ENCODE measurements around the gene C5orf34.
"Not testable (repeated sequence)": the region's sequence is repeated elsewhere in the genome, so short reads cannot be mapped to it uniquely, and the experiment has no call there.

C5orf34 gene

DNA sequence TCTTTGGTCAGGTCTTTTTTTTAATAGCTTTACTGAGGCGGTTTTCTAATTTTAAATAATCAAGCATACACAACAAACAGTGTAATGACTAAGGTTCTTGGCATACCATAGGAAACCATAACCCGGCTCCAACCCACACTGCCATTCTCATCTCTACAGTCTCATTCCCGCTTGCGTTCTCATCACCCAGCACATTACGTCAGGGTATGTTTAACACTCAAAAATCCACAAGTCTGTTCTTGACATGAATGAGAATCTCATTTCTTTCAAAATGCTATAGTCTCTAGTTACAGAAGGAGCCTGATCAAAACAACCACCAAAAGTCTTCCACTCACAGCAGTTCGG is 505 bp downstream of the C5orf34 start:
- no peak for DNase-seq

DNA sequence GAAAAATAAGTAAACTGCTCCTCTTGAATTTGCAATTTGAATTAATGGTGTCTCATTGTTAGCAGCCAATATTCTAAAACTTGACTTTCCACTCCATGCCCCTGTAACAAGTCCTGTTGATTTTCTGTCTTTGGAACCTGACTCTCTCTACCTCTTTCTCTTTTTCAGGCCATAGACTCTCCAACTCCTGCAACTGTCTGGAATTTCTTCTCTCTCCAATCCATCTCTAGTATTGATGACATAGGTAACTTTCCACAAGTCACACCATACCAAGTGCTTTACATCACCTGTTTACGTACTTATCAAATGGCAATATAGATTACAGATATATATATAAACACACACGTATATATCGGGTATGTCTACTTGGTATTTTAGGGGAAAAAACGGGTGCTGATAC is 923 bp downstream of the C5orf34 start:
- DNase-seq: no peak

DNA sequence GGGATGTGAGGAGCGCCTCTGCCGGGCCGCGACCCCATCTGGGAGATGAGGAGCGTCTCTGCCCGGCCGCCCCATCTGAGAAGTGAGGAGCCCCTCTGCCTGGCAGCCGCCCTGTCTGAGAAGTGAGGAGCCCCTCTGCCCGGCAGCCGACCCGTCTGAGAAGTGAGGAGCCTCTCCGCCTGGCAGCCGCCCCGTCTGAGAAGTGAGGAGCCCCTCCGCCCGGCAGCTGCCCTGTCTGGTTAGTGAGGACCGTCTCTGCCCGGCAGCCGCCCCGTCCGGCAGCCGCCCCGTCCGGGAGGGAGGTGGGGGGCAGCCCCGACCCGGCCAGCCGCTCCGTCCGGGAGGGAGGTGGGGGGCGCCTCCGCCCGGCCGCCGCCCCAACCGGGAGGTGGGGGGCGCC is 3.9 kb downstream of the C5orf34 start:
- DNase-seq: not testable (repeated sequence)

DNA sequence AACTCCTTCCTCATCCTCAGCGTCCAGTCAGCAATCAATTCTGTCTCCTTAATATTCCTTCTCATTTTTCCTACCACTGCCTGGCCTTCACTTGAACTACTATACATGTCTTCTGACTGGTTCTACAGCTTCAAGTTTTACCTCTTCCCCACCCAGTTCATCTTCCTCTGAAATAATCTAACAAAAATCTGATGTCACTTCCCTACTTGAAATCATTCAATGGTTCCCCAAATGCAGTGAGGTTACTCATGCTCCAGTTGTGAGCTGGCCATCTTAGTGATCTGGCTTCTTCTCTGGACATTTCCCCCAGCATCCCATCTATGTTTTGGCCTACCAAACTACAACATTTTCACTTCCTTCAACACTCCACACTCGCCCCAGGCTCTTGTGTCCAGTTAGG is 16.4 kb downstream of the C5orf34 start:
- DNase-seq: no peak

DNA sequence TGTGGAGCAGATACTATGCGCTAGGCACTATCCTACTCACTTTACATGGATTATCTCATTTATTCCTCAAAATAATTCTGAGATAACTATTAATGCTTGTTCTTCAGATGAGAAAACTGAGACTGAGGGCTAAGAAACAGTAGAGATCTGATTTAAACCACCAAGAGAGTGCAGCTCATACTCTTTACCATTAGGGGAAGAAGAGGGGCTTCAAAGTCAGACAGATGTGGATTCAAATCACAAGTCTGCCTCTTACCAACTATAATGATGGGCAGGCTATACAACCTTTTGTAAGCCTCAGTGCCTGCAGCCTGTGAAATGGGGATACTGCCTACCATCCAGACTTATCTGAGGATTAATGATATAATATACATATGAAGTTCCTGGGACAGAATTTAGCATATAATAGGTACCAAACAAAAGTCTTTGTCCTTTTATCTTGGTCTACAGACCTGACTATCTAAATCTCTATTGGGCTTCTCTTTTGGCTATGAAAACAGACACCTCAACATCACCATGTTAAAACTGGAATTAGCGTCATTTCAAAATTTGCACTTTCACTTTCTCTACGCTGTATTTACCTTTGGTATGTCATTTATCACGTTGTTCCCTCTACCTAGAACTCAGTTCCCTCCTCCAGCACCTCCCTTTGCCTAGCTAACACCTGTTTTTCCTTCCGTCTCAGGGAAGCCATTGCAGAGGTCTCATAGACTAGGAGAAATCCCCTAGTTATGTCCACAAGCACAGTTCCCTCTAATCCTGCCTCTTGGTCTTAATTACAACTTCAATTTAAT is 17.4 kb downstream of the C5orf34 start:
- no peak for DNase-seq

DNA sequence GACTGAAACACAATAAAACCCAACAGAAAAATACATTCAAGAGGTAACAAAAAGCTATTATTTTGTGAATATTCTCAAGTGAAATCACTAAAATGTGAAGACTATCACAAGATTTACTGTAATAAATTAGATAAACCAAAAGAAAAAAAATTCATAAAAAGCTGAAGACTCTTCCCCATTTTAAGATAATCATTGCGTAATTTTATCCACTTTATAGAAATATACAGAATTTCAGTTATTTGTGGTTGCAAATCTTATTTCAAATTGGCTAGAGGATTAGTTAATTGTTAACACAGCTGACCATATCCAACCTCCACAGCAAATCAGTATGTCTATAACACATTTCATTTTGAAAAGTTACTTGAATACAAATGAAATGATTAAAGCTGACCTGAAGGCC is 23.6 kb downstream of the C5orf34 start:
- DNase-seq: no peak

DNA sequence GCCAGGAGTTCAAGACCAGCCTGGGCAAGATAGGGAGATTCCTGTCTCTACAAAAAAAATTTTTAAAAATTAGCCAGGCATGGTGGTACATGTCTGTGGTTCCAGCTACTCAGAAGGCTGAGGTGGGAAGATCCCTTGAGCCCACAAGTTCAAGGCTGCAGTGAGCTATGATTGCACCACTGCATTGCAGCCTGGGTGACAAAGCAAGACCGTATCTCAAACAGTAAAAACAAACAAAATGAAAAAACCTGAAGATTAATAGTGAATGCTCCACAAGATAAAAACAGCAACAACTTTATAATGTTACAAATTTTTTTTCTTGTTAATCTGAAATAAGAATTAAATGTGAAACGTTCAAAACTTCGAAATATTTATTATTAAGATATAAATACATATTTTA is 28.6 kb downstream of the C5orf34 start:
- DNase-seq: no peak

DNA sequence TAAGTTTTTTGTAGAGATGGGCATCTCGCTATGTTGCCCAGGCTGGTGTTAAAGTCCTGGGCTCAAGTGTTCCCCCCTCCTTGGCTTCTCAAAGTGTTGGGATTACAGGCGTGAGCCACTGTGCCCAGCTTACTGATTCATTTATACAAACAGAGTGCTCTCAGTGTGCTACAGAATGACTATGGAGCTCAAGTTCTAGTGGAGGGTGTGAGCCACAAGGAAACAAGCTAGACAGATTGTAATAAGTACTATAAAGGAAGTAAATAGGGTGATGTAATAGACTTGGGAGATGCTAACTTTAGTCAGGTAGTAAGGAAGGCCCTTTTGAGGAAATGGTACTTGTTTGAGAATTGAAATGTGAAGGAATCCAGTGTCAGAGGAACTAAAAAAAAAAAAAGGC is 29.5 kb downstream of the C5orf34 start:
- DNase-seq: no peak

DNA sequence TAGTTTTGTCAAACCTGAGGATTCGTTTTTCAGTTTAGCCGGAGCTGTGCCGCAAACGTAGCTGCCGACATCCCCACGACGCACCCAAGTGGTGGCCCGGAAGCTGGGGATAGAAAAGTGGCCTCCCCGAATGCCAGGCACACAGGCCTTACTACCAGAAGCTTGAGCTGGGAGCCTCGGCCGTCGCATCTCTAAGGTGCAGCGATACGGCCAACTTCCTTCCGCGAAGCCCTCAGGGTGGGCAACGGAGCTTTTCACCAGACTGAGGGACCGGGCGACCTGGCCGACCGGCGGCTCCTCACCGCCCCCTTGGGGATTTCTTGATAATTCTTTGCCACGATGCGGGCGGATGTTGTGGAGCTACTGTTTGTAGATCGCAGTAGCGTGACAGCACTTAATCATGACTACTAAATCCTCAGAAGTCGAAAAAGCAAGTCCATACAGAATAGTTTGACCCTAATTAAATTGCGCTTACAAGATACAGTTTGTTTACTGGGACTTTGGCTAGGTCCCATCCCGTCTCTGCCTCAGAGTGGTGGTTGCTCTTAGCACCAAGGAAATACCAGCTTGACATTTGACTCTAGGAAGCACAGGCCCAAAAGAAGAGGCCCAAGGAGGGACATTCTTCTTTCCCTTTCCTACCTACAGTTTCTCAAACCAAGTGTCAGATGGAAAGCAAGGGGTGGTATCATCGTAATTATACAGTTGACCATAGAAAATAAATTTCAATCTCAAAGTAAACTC is 30.7 kb downstream of the C5orf34 start:
- DNase-seq: peak; percentile 85 to 89

DNA sequence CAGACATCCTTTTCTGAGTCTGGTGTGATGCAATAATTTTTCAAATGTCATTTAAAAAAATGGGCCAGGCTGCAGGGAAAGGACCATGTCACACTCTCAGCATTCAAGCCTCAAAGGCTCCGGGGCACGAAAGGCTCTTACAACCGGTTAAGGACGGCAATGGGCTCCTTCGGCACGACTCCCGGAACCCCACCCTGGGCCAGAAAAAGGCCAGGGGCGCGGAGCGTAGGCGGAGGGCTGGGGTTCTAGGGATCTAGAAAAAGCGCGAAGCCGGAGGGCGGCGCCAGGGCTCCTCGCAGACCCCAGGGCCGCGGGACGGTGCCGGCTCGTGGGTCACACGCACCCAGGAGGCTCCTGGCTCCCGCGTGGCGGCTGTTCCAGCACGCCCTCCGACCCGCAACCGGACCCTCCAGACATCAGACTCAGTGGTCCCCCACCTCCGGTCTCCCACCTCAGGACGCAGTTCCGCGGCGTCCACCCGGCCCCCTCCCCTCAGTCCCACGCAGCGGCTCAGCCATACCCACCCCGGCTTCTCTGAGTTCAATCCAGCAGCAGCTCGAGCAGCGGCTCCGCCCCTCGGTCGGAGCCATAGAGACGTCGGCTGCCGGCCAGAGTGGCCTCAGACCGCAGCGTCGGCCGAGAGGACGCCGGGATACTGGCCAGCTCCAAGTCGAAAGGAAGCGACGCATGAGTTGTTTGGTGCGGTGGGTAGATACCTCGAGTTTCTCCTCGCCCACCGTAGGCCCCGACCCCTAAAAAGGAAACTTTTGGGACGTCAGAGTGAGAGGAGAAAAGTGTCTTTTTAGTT is 31.4 kb downstream of the C5orf34 start, which contains the start of gene TMEM267:
TMEM267 (minus strand) TSS at position 568 of the 808 bp plus-strand sequence. CDS start 29,896 bp downstream, outside the sequence.
- DNase-seq: peak; percentile 88 to 91

DNA sequence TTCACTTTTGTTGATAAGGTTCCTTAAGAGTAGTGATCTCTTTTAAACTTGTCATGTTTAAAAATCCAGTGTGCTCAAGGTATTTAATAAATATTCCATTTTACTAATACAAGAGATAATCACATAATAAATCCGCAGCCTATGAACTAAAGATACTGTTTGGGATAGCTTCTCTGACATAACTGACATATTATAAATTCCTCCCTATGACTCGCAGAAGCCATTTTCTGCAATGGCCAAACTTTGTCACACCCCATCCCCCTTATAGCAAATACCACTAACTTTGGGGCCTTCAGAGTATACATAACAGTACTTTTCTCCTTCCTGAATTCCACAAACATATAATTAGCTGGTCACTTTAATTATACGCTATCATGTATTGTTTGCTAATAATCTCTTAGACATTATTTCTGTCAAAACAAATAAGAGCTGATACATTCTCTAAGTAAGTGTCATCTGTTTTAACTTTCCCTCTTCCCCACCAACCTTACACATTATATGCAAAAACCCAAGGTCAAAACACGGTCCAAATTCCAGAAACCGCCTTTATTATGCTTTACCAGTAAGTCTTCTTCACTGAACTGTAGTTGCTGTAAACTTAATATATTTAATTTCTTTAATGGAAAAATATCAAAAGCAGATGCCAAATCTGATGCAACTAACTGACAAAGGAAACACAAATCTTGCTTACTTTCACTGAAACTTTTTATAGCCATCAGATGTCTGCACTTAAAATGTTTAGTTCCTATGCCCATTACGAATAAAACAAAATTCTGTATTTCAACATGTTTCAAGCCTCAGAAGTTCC is 32.3 kb downstream of the C5orf34 start:
- DNase-seq: no peak

DNA sequence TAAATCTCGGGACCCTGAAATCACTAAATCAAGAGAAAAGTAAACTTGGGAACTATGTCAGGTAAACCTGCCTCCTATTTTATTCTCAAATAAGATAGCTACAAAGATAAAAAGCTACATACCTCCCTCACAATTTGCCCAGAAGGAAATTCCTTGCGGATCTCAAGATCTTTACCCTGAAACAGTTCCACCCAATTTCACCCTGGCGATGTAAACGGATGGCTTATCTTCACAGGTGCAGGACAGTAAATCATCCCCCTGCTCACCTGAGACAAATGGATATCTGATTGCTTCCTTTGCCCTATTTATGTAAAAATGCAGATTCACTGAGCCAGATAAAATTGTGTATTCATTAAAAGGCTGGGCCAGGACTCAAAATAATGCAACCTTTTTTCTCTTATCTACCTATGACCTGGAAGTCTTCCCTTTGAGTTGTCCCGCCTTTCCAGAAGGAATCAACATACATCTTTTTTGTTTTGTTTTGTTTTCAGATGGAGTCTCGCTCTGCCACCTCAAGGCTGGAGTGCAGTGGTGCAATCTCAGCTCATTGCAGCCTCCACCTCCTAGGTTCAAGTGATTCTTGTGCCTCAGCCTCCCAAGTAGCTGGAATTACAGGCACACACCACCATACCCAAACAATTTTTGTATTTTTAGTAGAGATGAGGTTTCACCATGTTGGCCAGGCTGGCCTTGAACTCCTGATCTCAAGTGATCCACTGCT is 45.1 kb downstream of the C5orf34 start:
- DNase-seq: no peak

DNA sequence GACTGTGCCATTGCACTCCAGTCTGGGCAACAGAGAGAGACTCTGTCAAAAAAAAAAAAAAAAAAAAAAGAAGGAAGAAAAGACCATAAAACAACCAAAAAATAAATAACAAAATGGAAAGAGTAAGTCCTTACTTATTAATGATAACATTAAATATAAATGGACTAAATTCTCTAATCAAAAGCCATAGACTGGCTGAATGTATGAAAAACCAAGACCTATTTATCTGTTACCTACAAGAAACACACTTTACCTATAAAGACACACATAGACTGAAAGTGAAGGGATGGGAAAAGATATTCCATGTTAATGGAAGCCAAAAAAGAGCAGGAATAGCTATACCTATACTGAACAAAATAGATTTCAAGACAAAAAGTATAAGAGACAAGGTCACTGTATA is 47.8 kb downstream of the C5orf34 start:
- no peak for DNase-seq

DNA sequence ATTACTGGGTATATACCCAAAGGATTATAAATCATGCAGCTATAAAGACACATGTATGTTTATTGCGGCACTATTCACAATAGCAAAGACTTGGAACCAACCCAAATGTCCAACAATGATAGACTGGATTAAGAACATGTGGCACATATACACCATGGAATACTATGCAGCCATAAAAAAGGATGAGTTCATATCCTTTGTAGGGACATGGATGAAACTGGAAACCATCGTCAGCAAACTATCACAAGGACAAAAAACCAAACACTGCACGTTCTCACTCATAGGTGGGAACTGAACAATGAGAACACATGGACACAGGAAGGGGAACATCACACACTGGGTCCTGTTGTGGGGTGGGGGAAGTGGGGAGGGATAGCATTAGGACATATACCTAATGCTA is 49.5 kb downstream of the C5orf34 start:
- DNase-seq: not testable (repeated sequence)

DNA sequence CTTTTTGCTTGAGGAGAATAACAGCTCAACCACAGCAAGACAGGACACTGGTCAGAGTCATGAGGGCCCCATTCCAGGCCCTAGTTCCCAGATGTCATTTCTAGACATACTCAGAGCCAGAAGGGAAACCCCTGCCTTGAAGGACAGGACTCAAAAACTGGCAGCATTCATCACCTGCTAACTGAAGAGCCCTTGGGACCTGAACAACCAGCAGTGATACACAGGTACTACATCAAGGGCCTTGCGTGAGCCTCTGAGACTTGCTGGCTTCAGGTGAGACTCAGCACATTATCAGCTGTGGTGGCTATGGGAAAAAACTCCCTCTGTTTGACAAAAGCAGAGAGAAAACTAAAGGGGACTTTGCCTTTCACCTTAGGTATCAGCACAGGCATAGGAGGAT is 53.9 kb downstream of the C5orf34 start:
- no peak for DNase-seq

DNA sequence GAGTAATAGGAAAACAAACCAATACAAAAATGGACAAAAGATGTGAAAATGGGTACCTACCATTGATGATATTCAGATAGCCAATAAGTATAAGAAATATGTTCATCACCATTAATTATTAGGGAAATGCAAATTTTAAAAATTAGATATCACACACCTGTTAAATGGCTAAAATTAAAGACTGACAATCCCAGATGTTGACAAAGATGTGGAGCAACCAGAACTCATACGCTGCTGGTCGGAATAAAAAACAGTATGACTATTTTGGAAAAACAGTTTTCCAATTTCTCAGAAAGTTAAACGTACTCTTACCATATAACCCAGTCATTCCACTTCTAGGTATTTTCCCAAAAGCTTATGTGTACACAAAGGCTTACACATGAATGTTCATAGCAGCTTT is 58.4 kb downstream of the C5orf34 start:
- DNase-seq: no peak

DNA sequence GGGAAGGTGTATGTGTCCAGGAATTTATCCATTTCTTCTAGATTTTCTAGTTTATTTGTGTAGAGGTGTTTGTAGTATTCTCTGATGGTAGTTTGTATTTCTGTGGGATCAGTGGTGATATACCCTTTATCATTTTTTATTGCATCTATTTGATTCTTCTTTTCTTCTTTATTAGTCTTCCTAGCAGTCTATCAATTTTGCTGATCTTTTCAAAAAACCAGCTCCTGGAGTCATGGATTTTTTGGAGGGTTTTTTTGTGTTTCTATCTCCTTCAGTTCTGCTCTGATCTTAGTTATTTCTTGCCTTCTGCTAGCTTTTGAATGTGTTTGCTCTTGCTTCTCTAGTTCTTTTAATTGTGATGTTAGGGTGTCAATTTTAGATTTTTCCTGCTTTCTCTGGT is 73.4 kb downstream of the C5orf34 start:
- DNase-seq: not testable (repeated sequence)

DNA sequence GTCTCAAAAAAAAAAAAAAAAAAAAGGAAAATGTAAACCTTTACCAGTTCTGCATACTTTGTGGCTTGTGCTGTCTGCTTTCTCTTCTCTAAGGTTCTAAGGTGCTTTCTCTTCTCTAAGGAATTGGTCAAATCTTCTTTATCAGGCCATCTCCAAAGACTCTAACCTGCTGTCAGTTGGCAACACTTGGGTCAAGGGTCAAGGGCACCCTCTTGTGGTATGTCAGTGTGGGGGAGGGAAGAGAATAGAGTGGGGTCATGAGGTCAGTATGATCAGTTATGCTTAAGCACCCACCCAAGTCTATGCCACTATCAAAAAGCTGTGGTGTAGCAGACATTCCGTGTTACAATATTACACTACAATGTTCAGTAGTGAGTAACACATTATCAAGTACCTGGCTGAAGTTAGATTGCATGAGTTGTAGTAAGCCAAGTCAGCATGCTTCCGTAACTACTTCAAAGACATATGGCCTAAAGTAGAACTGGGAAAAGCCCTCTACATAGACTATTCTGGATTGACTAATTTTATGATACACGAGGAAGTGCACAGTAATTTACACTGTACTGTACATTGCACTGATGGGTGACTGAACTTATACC is 77.8 kb downstream of the C5orf34 start:
- no peak for DNase-seq

All from CD4-positive, alpha-beta T cell treated with Interferon alpha-2 for 1 hour (primary cell).